Bronchial epithelial cell (primary cell): ENCODE data around the gene PLA2G7. TPM values are rescaled to one million over a fixed set of nuclear protein-coding genes. Genes with fewer than 3 reads are reported as not detected.
A peak's percentile ranks its signal among the peaks of the same experiment; 100 is the strongest.

Experiments
- DNase-seq: peaks from one replicate; pipeline ENCODE4 v3.0.0-alpha.2; 2010; ENCODE audit warnings: low read depth
- FAIRE-seq: peaks from 2 replicates; lab custom pipeline; 2011; peaks lifted over from hg19 to GRCh38; lab: Jason Lieb, UNC
- H3K27me3 ChIP-seq: 2 replicates; pipeline ENCODE4 v1.5.1; 2011; ENCODE audit warnings: low read length; ENCODE audit not compliant: control insufficient read depth, insufficient read depth
- H3K36me3 ChIP-seq: 2 replicates; pipeline ENCODE4 v1.5.1; 2011; ENCODE audit warnings: low read length; ENCODE audit not compliant: control insufficient read depth, insufficient read depth
- H3K4me3 ChIP-seq: 2 replicates; pipeline ENCODE4 v1.5.1; 2011; ENCODE audit warnings: mild to moderate bottlenecking, low read depth, low read length, control low read depth
- total RNA-seq: library from RNA; depleted of rRNA; stranded (reverse); fragments of >200 nt; gene quantifications from 2 replicates; pipeline ENCODE4 v1.2.1, GENCODE V29; 2014
- TF ChIP-seq, protein P1 (sequence below): IDR thresholded peaks from 2 replicates; pipeline ENCODE4 v1.5.1; 2011; ENCODE audit warnings: mild to moderate bottlenecking, moderate library complexity, low read length, control low read depth, inconsistent platforms; ENCODE audit not compliant: insufficient read depth, severe bottlenecking

Gene PLA2G7
- total RNA-seq, 1 donor from 2014 or later = not detected

- no peaks in the 10 kb centered on the region for H3K36me3 ChIP-seq
- TF ChIP-seq, protein P1, sequence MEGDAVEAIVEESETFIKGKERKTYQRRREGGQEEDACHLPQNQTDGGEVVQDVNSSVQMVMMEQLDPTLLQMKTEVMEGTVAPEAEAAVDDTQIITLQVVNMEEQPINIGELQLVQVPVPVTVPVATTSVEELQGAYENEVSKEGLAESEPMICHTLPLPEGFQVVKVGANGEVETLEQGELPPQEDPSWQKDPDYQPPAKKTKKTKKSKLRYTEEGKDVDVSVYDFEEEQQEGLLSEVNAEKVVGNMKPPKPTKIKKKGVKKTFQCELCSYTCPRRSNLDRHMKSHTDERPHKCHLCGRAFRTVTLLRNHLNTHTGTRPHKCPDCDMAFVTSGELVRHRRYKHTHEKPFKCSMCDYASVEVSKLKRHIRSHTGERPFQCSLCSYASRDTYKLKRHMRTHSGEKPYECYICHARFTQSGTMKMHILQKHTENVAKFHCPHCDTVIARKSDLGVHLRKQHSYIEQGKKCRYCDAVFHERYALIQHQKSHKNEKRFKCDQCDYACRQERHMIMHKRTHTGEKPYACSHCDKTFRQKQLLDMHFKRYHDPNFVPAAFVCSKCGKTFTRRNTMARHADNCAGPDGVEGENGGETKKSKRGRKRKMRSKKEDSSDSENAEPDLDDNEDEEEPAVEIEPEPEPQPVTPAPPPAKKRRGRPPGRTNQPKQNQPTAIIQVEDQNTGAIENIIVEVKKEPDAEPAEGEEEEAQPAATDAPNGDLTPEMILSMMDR = peak; percentile 29
- H3K27me3 ChIP-seq = no peaks in the 10 kb centered on the region
- DNase-seq = no peak
- no peak for FAIRE-seq
- no peak overlapping the region for H3K4me3 ChIP-seq
Measured at GRCh38 chr6:46655803-46656202, 79.4 kb downstream of the PLA2G7 start.

Other genes with a start within 250 kb of the PLA2G7 start
- gene RCAN2, start 243.9 kb downstream of the PLA2G7 start, total RNA-seq = under 0.01 TPM in 1 of 2 replicates, not detected in the other
- gene CYP39A1, start 82.6 kb downstream of the PLA2G7 start, total RNA-seq = 5.0 and 17.4 TPM in 2 replicates
- 5.3 and 13.8 TPM in 2 replicates for gene SLC25A27, start 82.4 kb downstream of the PLA2G7 start, total RNA-seq
- 0.26 TPM in 2 replicates for gene TDRD6, start 47.5 kb downstream of the PLA2G7 start, total RNA-seq
- gene ANKRD66, start 11.6 kb upstream of the PLA2G7 start, total RNA-seq = not detected in 2 replicates
- not detected in 2 replicates for gene MEP1A, start 58.0 kb upstream of the PLA2G7 start, total RNA-seq
- gene ADGRF5, start 186.6 kb upstream of the PLA2G7 start, total RNA-seq = not detected in 2 replicates